Measurements from ENCODE around the gene RPAIN.

GRCh38 chr17:5422505-5422904, 2.5 kb downstream of the RPAIN start:
- no peak for TF ChIP-seq JUN (IDR thresholded peaks at IDR 0.05; ENCODE audit: borderline replicate concordance, insufficient read depth, insufficient read length, low read depth)
- TF ChIP-seq, protein P1, sequence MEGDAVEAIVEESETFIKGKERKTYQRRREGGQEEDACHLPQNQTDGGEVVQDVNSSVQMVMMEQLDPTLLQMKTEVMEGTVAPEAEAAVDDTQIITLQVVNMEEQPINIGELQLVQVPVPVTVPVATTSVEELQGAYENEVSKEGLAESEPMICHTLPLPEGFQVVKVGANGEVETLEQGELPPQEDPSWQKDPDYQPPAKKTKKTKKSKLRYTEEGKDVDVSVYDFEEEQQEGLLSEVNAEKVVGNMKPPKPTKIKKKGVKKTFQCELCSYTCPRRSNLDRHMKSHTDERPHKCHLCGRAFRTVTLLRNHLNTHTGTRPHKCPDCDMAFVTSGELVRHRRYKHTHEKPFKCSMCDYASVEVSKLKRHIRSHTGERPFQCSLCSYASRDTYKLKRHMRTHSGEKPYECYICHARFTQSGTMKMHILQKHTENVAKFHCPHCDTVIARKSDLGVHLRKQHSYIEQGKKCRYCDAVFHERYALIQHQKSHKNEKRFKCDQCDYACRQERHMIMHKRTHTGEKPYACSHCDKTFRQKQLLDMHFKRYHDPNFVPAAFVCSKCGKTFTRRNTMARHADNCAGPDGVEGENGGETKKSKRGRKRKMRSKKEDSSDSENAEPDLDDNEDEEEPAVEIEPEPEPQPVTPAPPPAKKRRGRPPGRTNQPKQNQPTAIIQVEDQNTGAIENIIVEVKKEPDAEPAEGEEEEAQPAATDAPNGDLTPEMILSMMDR (IDR thresholded peaks at IDR 0.05; ENCODE audit: extremely low read depth in 1 of 2, insufficient read depth in 1 of 2, low read depth in 1 of 2, low read length in 2 of 2) = no peak
- no peak for TF ChIP-seq POLR2AphosphoS5 (IDR thresholded peaks at IDR 0.05; ENCODE audit: insufficient read depth, low read depth, low read length)
- TF ChIP-seq, protein P2, sequence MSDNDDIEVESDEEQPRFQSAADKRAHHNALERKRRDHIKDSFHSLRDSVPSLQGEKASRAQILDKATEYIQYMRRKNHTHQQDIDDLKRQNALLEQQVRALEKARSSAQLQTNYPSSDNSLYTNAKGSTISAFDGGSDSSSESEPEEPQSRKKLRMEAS (IDR thresholded peaks at IDR 0.05; ENCODE audit: insufficient read depth, insufficient read length) = no peak
